H9 (cell line): ENCODE results near the gene ECI2. TPM values are rescaled to one million over a fixed set of nuclear protein-coding genes. Genes with fewer than 3 reads are reported as not detected.

Source experiments
- DNase-seq: peaks from one replicate; pipeline ENCODE4 v3.0.0-alpha.2; 2017
- H2AFZ ChIP-seq: one replicate; pipeline ENCODE4 v1.6.1; 2013; ENCODE audit warnings: mild to moderate bottlenecking, low read length, control low read depth, moderate library complexity
- H2AK5ac ChIP-seq: 2 replicates; pipeline ENCODE4 v1.6.1; 2013; ENCODE audit warnings: low read length, control low read depth, mixed read lengths; ENCODE audit not compliant: insufficient read length
- H2BK120ac ChIP-seq: one replicate; pipeline ENCODE4 v1.6.1; 2013; ENCODE audit warnings: low read depth, mild to moderate bottlenecking, low read length, control low read depth, inconsistent platforms; ENCODE audit not compliant: poor library complexity, severe bottlenecking
- H2BK12ac ChIP-seq: 2 replicates; pipeline ENCODE4 v1.6.1; 2013; ENCODE audit warnings: low read length, control low read depth, mixed read lengths, low read depth; ENCODE audit not compliant: insufficient read length
- H2BK15ac ChIP-seq: 2 replicates; pipeline ENCODE4 v1.6.1; 2013; ENCODE audit warnings: low read depth, low read length, control low read depth
- H2BK20ac ChIP-seq: one replicate; pipeline ENCODE4 v1.6.1; 2013; ENCODE audit warnings: low read depth, mild to moderate bottlenecking, low read length, control low read depth, inconsistent platforms; ENCODE audit not compliant: poor library complexity, severe bottlenecking
- H2BK5ac ChIP-seq: 2 replicates; pipeline ENCODE4 v1.6.1; 2013; ENCODE audit warnings: low read length, control low read depth, mixed read lengths; ENCODE audit not compliant: insufficient read length
- H3K14ac ChIP-seq: 2 replicates; pipeline ENCODE4 v1.6.1; 2013; ENCODE audit warnings: low read length, control low read depth; ENCODE audit not compliant: insufficient read depth
- H3K18ac ChIP-seq: 2 replicates; pipeline ENCODE4 v1.6.1; 2013; ENCODE audit warnings: low read depth, mild to moderate bottlenecking, mixed read lengths, low read length, control low read depth; ENCODE audit not compliant: insufficient read length
- H3K23ac ChIP-seq: 2 replicates; pipeline ENCODE4 v1.6.1; 2013; ENCODE audit warnings: low read length, control low read depth, mixed read lengths, low read depth; ENCODE audit not compliant: insufficient read length
- H3K23me2 ChIP-seq: 2 replicates; pipeline ENCODE4 v1.6.1; 2013; ENCODE audit warnings: low read depth, mild to moderate bottlenecking, mixed read lengths, low read length, control low read depth; ENCODE audit not compliant: insufficient read length, poor library complexity, severe bottlenecking
- H3K27ac ChIP-seq: 2 replicates; pipeline ENCODE4 v1.5.1; 2013; ENCODE audit warnings: low read length, control low read depth, mixed read lengths, low read depth; ENCODE audit not compliant: insufficient read length
- H3K27me3 ChIP-seq: 2 replicates; pipeline ENCODE4 v1.6.1; 2013; ENCODE audit warnings: low read length, control low read depth, inconsistent platforms; ENCODE audit not compliant: insufficient read depth
- H3K4ac ChIP-seq: 2 replicates; pipeline ENCODE4 v1.6.1; 2013; ENCODE audit warnings: low read depth, mild to moderate bottlenecking, control low read depth, inconsistent platforms, low read length, moderate library complexity
- H3K4me1 ChIP-seq: 2 replicates; pipeline ENCODE4 v1.6.1; 2013; ENCODE audit warnings: low read length, control low read depth, inconsistent platforms; ENCODE audit not compliant: insufficient read depth
- H3K4me2 ChIP-seq: 2 replicates; pipeline ENCODE4 v1.6.1; 2013; ENCODE audit warnings: low read length, control low read depth, mixed read lengths; ENCODE audit not compliant: insufficient read length, insufficient read depth
- H3K56ac ChIP-seq: 2 replicates; pipeline ENCODE4 v1.6.1; 2013; ENCODE audit warnings: low read depth, mild to moderate bottlenecking, mixed read lengths, low read length, control low read depth; ENCODE audit not compliant: insufficient read length
- H3K79me1 ChIP-seq: 2 replicates; pipeline ENCODE4 v1.6.1; 2013; ENCODE audit warnings: low read depth, mild to moderate bottlenecking, moderate library complexity, low read length, control low read depth, inconsistent platforms; ENCODE audit not compliant: insufficient read depth, poor library complexity, severe bottlenecking
- H3K79me2 ChIP-seq: 2 replicates; pipeline ENCODE4 v1.6.1; 2013; ENCODE audit warnings: low read length, control low read depth, inconsistent platforms; ENCODE audit not compliant: insufficient read depth
- H3K9ac ChIP-seq: 2 replicates; pipeline ENCODE4 v1.6.1; 2013; ENCODE audit warnings: low read length, control low read depth, mixed read lengths; ENCODE audit not compliant: insufficient read length; ENCODE audit errors: extremely low read depth
- H3K9me3 ChIP-seq: one replicate; pipeline ENCODE4 v1.6.1; 2013; ENCODE audit warnings: low read depth, low read length, inconsistent platforms; ENCODE audit not compliant: control insufficient read depth
- H3T11ph ChIP-seq: one replicate; pipeline ENCODE4 v1.6.1; 2013; ENCODE audit warnings: mild to moderate bottlenecking, low read length, control low read depth, inconsistent platforms
- H4K20me1 ChIP-seq: one replicate; pipeline ENCODE4 v1.6.1; 2013; ENCODE audit not compliant: control insufficient read depth, insufficient read length, insufficient read depth
- H4K5ac ChIP-seq: 2 replicates; pipeline ENCODE4 v1.6.1; 2013; ENCODE audit warnings: low read depth, mild to moderate bottlenecking, mixed read lengths, low read length, control low read depth; ENCODE audit not compliant: insufficient read length
- H4K8ac ChIP-seq: replicated peaks from 2 replicates; pipeline ENCODE4 v1.6.1; 2013; ENCODE audit warnings: low read length, control low read depth, mixed read lengths, low read depth; ENCODE audit not compliant: insufficient read length
- H4K91ac ChIP-seq: 2 replicates; pipeline ENCODE4 v1.6.1; 2013; ENCODE audit warnings: low read depth, mild to moderate bottlenecking, moderate library complexity, mixed read lengths, low read length, control low read depth; ENCODE audit not compliant: insufficient read length
- H3K27ac Mint-ChIP-seq, 3 experiments: 2 replicates in 2 of 3; 3 replicates in 1 of 3; pipeline ENCODE4 v1.8.0; 2020 to 2021; ENCODE audit warnings: mixed read lengths in 3 of 3, mild to moderate bottlenecking in 1 of 3, moderate library complexity in 1 of 3
- H3K27me3 Mint-ChIP-seq: 2 replicates; pipeline ENCODE4 v1.8.0; 2021; ENCODE audit warnings: low read depth, mild to moderate bottlenecking, moderate library complexity, mixed read lengths
- H3K36me3 Mint-ChIP-seq, 3 experiments: 2 replicates in 2 of 3; 3 replicates in 1 of 3; pipeline ENCODE4 v1.8.0; 2020 to 2021; ENCODE audit warnings: low read depth in 3 of 3, mixed read lengths in 3 of 3; ENCODE audit not compliant: insufficient read depth in 1 of 3
- H3K4me1 Mint-ChIP-seq, 2 experiments: 2 replicates each; pipeline ENCODE4 v1.8.0; 2020; ENCODE audit warnings: mixed read lengths in 2 of 2
- H3K4me3 Mint-ChIP-seq, 2 experiments: 2 replicates in 1 of 2; 3 replicates in 1 of 2; pipeline ENCODE4 v1.8.0; 2020 to 2021; ENCODE audit warnings: mild to moderate bottlenecking in 2 of 2, mixed read lengths in 2 of 2, moderate library complexity in 1 of 2
- H3K9me3 Mint-ChIP-seq, 2 experiments: 2 replicates in 1 of 2; 3 replicates in 1 of 2; pipeline ENCODE4 v1.8.0; 2020; ENCODE audit warnings: mild to moderate bottlenecking in 2 of 2, mixed read lengths in 2 of 2, moderate library complexity in 1 of 2
- WGBS: extraction: QIAGEN DNeasy Blood & Tissue Kit; methylation state at CpG from one replicate; pipeline ENCODE4 v1.1.7; 2013; ENCODE audit warnings: missing lambda C conversion rate, low lambda C conversion rate, mixed read lengths; ENCODE audit not compliant: insufficient read length; ENCODE audit errors: extremely low coverage; 5-methylcytosine and 5-hydroxymethylcytosine counted together
- total RNA-seq: library from RNA; stranded (reverse); gene quantifications from 2 replicates; pipeline ENCODE4 v1.2.1, GENCODE V29; 2021
- TF ChIP-seq, protein P1 (sequence below): fragments of 200-600 bp; sonication (generic); conservative IDR thresholded peaks from 3 replicates; pipeline ENCODE4 v1.8.0; 2021; ENCODE audit warnings: antibody characterized with exemption, mild to moderate bottlenecking

The ECI2 gene
- total RNA-seq, 1 experiment from 2014 or later: 67.5 TPM

DNA sequence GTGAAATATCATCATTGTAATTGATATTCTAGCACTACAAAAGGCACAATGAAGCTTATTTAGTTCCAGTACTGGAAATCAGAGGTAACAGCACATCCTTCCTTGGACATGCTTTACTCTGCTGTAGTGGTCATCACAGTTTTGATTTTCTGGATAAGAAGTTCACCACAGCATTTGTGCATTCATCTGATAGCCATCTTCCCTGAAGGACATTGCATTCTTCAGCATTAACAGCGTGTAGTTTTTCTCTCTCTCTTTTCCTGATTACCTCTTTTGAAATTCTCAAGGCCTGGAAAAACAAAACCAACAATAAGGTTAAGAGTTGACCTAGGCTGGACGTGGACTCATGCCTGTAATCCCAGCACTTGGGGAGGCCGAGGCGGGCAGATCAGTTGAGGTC, 19.6 kb downstream of the ECI2 start:
- Histone ChIP-seq H2BK5ac (no peak overlapping the region), H2BK20ac (no peak overlapping the region), H4K5ac (no peak overlapping the region), H3K9me3 (no peaks in the 10 kb centered on the region), H2BK120ac (no peak overlapping the region), H3K56ac (no peak overlapping the region), H3K23me2 (no peaks in the 10 kb centered on the region), H3K23ac (no peak overlapping the region), H3K79me1 (no peaks in the 10 kb centered on the region), H4K91ac (no peak overlapping the region), H3K79me2 (no peaks in the 10 kb centered on the region), H2BK15ac (no peak overlapping the region), H3K27me3 (no peaks in the 10 kb centered on the region), H3K4me2 (no peak overlapping the region), H3K14ac (no peak overlapping the region), H4K20me1 (no peaks in the 10 kb centered on the region), H3K4ac (no peak overlapping the region), H3K27ac (no peak overlapping the region), H3K18ac (no peak overlapping the region), H3T11ph (no peak overlapping the region), H2BK12ac (no peak overlapping the region), H2AFZ (no peak overlapping the region), H3K4me1 (no peaks in the 10 kb centered on the region), H3K9ac (no peak overlapping the region), H2AK5ac (no peak overlapping the region), H4K8ac (no peak overlapping the region)
- Mint-ChIP-seq H3K27ac (no peak overlapping the region), H3K36me3 (peaks cover 23 to 43% (median 33%) of the 10 kb centered on the region in 3 experiments; a peak in 6 of 7 replicates), H3K27me3 (no peaks in the 10 kb centered on the region), H3K9me3 (peaks cover 8% of the 10 kb centered on the region in 2 experiments; a peak in 3 of 5 replicates), H3K4me1 (no peaks in the 10 kb centered on the region), H3K4me3 (no peak overlapping the region)
- TF ChIP-seq, protein P1, sequence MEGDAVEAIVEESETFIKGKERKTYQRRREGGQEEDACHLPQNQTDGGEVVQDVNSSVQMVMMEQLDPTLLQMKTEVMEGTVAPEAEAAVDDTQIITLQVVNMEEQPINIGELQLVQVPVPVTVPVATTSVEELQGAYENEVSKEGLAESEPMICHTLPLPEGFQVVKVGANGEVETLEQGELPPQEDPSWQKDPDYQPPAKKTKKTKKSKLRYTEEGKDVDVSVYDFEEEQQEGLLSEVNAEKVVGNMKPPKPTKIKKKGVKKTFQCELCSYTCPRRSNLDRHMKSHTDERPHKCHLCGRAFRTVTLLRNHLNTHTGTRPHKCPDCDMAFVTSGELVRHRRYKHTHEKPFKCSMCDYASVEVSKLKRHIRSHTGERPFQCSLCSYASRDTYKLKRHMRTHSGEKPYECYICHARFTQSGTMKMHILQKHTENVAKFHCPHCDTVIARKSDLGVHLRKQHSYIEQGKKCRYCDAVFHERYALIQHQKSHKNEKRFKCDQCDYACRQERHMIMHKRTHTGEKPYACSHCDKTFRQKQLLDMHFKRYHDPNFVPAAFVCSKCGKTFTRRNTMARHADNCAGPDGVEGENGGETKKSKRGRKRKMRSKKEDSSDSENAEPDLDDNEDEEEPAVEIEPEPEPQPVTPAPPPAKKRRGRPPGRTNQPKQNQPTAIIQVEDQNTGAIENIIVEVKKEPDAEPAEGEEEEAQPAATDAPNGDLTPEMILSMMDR: no peak
- WGBS: no CpG with 5 or more reads among the region's 4 CpGs
- DNase-seq: no peak
